HL-60/S4 treated with retinoic acid at 250 ng/mL for 4 days and 3 days (cell line): Measurements from ENCODE around the gene FFAR3.
"Not testable (repeated sequence)": the region's sequence is repeated elsewhere in the genome, so short reads cannot be mapped to it uniquely, and the experiment has no call there.

Source experiments
- in situ Hi-C: fragments of 300-500 bp; cut with MboI; formaldehyde crosslinking; loops from 2 replicates; pipeline ENCODE4 v1.7.0; 2022; ENCODE audit warnings: low sequenced_read_pairs

FFAR3 gene

GRCh38 chr19:35349614-35350521, 8.4 kb upstream of the FFAR3 start:
- in situ Hi-C loops = loop anchor here (10.0 kb wide), 1 partner anchor 115 kb away; no protein-coding TSS in a partner anchor

DNA sequence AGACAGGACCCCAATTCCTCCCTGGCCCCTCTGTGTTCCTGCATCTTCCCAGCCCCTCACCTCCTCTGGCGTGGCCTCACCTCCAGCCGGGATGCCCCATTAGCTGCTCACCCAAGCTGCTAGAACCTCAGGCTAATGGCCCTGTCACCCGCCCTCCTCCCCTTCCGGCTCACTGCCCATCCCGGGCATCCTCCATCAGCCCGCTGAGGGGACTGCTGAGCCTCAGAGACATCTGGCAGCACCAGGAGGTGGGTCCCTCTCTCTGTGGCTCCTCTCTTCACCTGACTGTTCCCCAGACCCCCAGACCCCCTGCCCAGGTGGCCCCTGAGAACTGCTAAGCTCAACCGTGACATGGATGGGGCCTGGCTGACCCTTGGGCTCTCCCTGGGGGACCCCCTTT, 7.7 kb upstream of the FFAR3 start:
- in situ Hi-C loops = loop anchor here (10.0 kb wide), 1 partner anchor 114 kb away; no protein-coding TSS in a partner anchor

GRCh38 chr19:35351411-35352176, 6.7 kb upstream of the FFAR3 start:
- in situ Hi-C loops = loop anchor here (10.0 kb wide), 1 partner anchor 113 kb away; no protein-coding TSS in a partner anchor

GRCh38 chr19:35352177-35352447, 6.1 kb upstream of the FFAR3 start:
- in situ Hi-C loops = loop anchor here (10.0 kb wide), 1 partner anchor 113 kb away; no protein-coding TSS in a partner anchor

DNA sequence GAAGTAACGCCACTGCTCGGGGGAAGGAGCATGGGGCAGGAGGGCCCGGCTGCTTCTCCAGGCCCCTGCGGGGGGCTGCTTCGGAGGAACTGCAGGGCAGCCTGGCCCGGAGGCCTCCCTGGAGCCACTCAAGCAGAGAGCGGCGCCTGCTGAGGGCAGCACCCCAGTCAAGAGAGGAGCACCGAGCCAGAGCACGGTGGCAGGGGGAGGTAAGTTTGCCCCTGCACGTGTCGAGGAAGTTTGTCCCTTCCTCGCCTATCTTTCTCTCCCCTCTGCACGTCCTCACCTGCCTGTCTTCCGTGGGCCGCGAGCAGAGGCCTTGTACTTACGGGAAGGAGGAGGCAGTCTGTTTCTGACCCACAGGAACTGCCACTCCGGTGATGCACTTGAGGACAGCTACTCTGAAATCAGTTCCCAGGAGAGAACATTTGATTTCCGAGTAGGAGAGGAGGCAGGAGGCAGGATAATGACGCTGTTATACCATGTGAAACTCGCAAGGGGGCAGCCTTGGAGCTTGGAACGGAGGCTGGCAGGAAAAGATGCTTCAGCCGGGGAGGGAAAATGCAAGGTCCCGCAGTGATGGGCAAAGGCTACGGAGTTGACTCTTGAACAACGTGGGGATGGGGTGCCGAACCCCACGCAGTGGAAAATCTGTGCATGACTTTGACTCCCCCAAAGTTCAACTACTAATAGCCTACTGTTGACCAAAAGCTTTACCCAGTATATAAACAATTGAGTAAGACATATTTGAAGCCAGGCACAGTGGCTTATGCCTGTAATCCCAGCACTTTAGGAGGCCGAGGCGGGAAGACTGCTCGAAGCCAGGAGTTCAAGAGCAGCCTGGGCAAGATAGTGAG, 5.6 kb upstream of the FFAR3 start:
- in situ Hi-C loops = loop anchor here (10.0 kb wide), 1 partner anchor 112 kb away; no protein-coding TSS in a partner anchor

GRCh38 chr19:35353635-35354034, 4.6 kb upstream of the FFAR3 start:
- in situ Hi-C loops = loop anchor here (10.0 kb wide), 1 partner anchor 111 kb away; no protein-coding TSS in a partner anchor

- in situ Hi-C loops = loop anchor here (10.0 kb wide), 1 partner anchor 110 kb away; no protein-coding TSS in a partner anchor
Measured at GRCh38 chr19:35354898-35355297, 3.4 kb upstream of the FFAR3 start.

- in situ Hi-C loops = loop anchor here (10.0 kb wide), 1 partner anchor 109 kb away; no protein-coding TSS in a partner anchor
Measured at GRCh38 chr19:35355791-35356460, 2.3 kb upstream of the FFAR3 start.

DNA sequence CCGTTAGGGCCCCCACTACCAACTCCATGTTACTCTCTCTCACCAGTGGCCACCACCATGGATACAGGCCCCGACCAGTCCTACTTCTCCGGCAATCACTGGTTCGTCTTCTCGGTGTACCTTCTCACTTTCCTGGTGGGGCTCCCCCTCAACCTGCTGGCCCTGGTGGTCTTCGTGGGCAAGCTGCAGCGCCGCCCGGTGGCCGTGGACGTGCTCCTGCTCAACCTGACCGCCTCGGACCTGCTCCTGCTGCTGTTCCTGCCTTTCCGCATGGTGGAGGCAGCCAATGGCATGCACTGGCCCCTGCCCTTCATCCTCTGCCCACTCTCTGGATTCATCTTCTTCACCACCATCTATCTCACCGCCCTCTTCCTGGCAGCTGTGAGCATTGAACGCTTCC, 574 bp downstream of the FFAR3 start:
- in situ Hi-C loops = loop anchor here (10.0 kb wide), 1 partner anchor 106 kb away; no protein-coding TSS in a partner anchor

DNA sequence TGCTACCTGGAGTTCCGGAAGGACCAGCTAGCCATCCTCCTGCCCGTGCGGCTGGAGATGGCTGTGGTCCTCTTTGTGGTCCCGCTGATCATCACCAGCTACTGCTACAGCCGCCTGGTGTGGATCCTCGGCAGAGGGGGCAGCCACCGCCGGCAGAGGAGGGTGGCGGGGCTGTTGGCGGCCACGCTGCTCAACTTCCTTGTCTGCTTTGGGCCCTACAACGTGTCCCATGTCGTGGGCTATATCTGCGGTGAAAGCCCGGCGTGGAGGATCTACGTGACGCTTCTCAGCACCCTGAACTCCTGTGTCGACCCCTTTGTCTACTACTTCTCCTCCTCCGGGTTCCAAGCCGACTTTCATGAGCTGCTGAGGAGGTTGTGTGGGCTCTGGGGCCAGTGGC, 1.1 kb downstream of the FFAR3 start:
- in situ Hi-C loops = loop anchor here (10.0 kb wide), 1 partner anchor 105 kb away; no protein-coding TSS in a partner anchor

DNA sequence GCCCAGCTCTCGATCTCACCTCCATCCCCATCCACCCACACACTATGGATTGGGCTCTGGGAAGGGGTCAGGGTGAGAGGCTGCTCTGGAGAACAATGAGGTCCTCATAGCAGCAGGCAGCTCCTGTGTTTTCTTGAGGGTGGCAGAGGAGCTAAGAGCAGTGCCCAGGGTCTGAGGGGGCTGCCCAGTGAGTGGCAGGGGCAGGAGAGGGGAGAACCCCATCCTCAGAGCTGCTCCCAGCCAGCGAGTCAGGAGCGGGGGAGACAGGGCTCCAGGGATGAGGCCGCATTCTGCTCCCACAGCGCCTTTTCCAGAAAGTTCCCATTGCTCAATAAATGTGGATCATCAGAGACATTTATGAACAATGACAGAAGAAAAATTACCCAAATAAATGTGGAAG, 1.8 kb downstream of the FFAR3 start:
- in situ Hi-C loops = not testable (repeated sequence)

DNA sequence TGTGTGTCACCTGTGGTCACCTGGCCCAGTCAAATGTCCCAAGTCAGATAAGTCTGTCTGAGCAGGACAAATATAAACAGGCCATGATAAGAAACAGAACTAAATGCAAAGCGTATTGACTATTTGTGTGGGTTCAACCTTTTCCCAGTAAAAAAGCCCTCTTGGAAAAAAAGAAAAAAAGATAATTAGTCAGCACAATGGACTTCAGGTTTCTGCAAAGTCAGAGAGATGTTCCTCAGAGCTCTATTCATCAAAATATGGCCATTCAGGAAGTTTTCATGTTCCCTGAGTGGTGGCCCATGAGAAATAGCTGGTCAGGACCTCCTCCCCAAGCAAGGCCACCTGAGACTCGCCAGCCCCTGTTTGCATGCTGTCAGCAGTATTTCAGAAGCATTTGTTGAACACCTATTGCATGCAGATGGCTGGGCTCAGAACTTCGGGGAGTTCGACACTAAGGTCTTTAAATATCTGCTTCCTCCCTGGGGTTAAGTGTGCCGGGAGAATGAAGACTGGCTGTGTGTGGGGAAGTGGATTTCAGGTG, 2.7 kb downstream of the FFAR3 start:
- in situ Hi-C loops = no loop called here

GRCh38 chr19:35362261-35363000, 4.2 kb downstream of the FFAR3 start:
- in situ Hi-C loops = no loop called here

GRCh38 chr19:35363001-35363590, 4.8 kb downstream of the FFAR3 start:
- in situ Hi-C loops = no loop called here

GRCh38 chr19:35363711-35364425, 5.6 kb downstream of the FFAR3 start:
- in situ Hi-C loops = no loop called here

GRCh38 chr19:35365303-35365702, 7.0 kb downstream of the FFAR3 start:
- in situ Hi-C loops = no loop called here

- in situ Hi-C loops = no loop called here
Measured at GRCh38 chr19:35368378-35368777, 10.1 kb downstream of the FFAR3 start.

GRCh38 chr19:35369522-35369921, 11.3 kb downstream of the FFAR3 start:
- in situ Hi-C loops = no loop called here
